CD4-positive, alpha-beta T cell (primary cell): ENCODE measurements around the gene NATD1. TPM values are rescaled to one million over a fixed set of nuclear protein-coding genes. Genes with fewer than 3 reads are reported as not detected.

Source experiments
- ATAC-seq: fragments of 200-7000 bp; cut with Tn5 transposase; one replicate; pipeline ENCODE4 v1.10.0; 2022; ENCODE audit warnings: mild to moderate bottlenecking; ENCODE audit not compliant: poor library complexity
- CTCF ChIA-PET: fragments of 350-600 bp; sonication (Branson Sonifier 250); formaldehyde crosslinking; loops from one replicate; lab custom pipeline; 2021; ENCODE audit warnings: antibody characterized with exemption, inconsistent platforms; lab: Charles Lee
- POLR2A ChIA-PET: fragments of 350-600 bp; sonication (Branson Sonifier 250); formaldehyde crosslinking; loops from one replicate; lab custom pipeline; 2021; ENCODE audit warnings: antibody characterized with exemption, inconsistent platforms; lab: Charles Lee
- DNase-seq, 14 experiments: peaks; one replicate each; pipeline ENCODE4 v3.0.0-alpha.2; 2013 to 2020; ENCODE audit warnings: mixed read lengths in 2 of 14
- H3K27ac ChIP-seq, 2 donors: one replicate each; pipeline versions ENCODE4 v1.5.1 to v1.7.0; 2013; ENCODE audit warnings: low read length in 2 of 2, low read depth in 1 of 2, mild to moderate bottlenecking in 1 of 2
- H3K27me3 ChIP-seq, 2 experiments: 1 replicate in 1 of 2; 2 replicates in 1 of 2; pipeline versions ENCODE4 v1.6.1 to v1.7.0; 2013; ENCODE audit warnings: low read length in 2 of 2, control low read depth in 1 of 2, mild to moderate bottlenecking in 1 of 2, moderate library complexity in 1 of 2; ENCODE audit not compliant: insufficient read depth in 2 of 2, control insufficient read depth in 1 of 2
- H3K36me3 ChIP-seq: one replicate; pipeline ENCODE4 v1.6.1; 2013; ENCODE audit warnings: low read length, control low read depth; ENCODE audit not compliant: insufficient read depth
- H3K4me1 ChIP-seq: one replicate; pipeline ENCODE4 v1.6.1; 2013; ENCODE audit warnings: low read length, control low read depth; ENCODE audit not compliant: insufficient read depth
- H3K4me3 ChIP-seq: one replicate; pipeline ENCODE4 v1.5.1; 2013; ENCODE audit warnings: mild to moderate bottlenecking, low read length, moderate library complexity
- H3K9me3 ChIP-seq, 2 experiments: 1 replicate in 1 of 2; 2 replicates in 1 of 2; pipeline versions ENCODE4 v1.6.1 to v1.7.0; 2013; ENCODE audit warnings: low read length in 2 of 2, mild to moderate bottlenecking in 2 of 2, control low read depth in 1 of 2, moderate library complexity in 1 of 2; ENCODE audit not compliant: control insufficient read depth in 1 of 2, insufficient read depth in 1 of 2
- H3K27ac Mint-ChIP-seq: one replicate; pipeline ENCODE4 v1.8.0; 2020; ENCODE audit warnings: mixed read lengths
- H3K27me3 Mint-ChIP-seq: one replicate; pipeline ENCODE4 v1.8.0; 2021; ENCODE audit warnings: mixed read lengths
- H3K36me3 Mint-ChIP-seq: one replicate; pipeline ENCODE4 v1.8.0; 2021; ENCODE audit warnings: low read depth, mixed read lengths
- H3K4me1 Mint-ChIP-seq: one replicate; pipeline ENCODE4 v1.8.0; 2021; ENCODE audit warnings: low read depth, mixed read lengths
- H3K4me3 Mint-ChIP-seq: one replicate; pipeline ENCODE4 v1.8.0; 2020; ENCODE audit warnings: mild to moderate bottlenecking, mixed read lengths
- H3K9me3 Mint-ChIP-seq: one replicate; pipeline ENCODE4 v1.8.0; 2020; ENCODE audit warnings: mixed read lengths
- intact Hi-C, 2 experiments: fragments of 100-400 bp; cut with DNase I in 1 of 2; cut with micrococcal nuclease in 1 of 2; formaldehyde crosslinking; loops; one replicate each; pipeline versions ENCODE4 v1.15.1 to v1.9.0; 2023 to 2025; cut with DNase I, micrococcal nuclease
- total RNA-seq, 174 experiments: library from RNA in 2 of 174; stranded (reverse) in 2 of 174; gene quantifications; one replicate each; pipeline ENCODE4 v1.2.3 and lab custom pipeline; 2021 to 2026
- TF ChIP-seq, protein P1 (sequence below): fragments of 200-600 bp; IDR thresholded peaks from one replicate; pipeline ENCODE4 v1.8.0; 2022; ENCODE audit warnings: antibody characterized with exemption, mild to moderate bottlenecking

NATD1 gene
- total RNA-seq, 2 experiments from 2014 or later, result 5.9 to 6.1 TPM

DNA sequence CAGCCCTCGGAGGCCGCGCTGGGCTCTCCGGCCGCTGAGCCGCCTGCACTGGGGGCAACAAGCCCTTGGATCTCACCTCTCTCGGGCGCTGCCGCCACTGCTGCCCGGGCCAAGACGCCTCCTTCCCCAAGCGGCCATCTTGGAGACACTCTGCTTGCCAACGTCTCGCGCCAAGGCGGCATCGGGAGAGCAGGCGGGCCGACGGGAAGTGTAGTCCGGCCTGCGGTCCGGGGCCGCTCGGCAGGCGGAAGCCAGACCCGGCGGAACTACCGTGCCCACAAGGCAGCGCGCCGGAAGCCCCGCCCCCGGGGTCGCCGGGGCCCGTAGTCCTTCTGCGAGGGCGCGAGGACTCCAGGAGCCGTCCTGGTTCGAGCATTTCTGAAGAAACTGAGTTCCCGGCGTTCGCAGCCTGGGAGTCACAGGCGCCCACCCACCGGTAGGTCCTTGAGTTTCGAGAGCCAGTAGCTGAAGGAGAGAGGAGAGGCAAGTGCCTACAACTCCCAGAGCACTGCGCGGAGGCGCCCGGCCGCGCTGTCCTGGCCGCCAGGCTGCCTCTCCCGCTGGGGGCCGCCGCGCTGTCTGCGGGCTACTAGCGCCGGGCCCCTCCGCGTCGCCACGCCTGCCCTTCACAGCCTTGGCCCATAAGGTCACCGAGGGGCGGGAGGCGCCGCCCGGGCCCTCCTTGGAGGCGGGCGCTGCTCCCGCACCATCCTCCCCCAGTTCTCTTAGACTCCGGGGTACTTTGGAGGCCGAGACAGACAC lies 39.0 kb downstream of the NATD1 start, which contains the start of gene TMEM11:
TSS of gene TMEM11 (minus strand) at position 147 of the 762 bp plus-strand sequence. CDS start at position 138, 9 bp downstream.
- no peaks in the 10 kb centered on the region for H3K27me3 Mint-ChIP-seq
- H3K36me3 Mint-ChIP-seq, result peaks cover 8% of the 10 kb centered on the region
- peaks cover 53% of the 10 kb centered on the region for H3K4me1 ChIP-seq
- peak within 1 kb of the TSS; percentile 97 for H3K4me3 ChIP-seq
- intact Hi-C loops, result loop anchor here (1.0 to 10.0 kb wide), 9 partner anchors 39 to 338 kb away; partner anchors contain the start of genes DHRS7B (in 2 of the 2), NATD1 (in 2 of the 2) and USP22 (in 1 of the 2)
- no peaks in the 10 kb centered on the region for H3K9me3 Mint-ChIP-seq
- H3K36me3 ChIP-seq, result peaks cover 17% of the 10 kb centered on the region
- peak; percentile 89 to 98 (median 94) for DNase-seq
- peaks cover 77% of the 10 kb centered on the region for H3K4me1 Mint-ChIP-seq
- TF ChIP-seq, protein P1, sequence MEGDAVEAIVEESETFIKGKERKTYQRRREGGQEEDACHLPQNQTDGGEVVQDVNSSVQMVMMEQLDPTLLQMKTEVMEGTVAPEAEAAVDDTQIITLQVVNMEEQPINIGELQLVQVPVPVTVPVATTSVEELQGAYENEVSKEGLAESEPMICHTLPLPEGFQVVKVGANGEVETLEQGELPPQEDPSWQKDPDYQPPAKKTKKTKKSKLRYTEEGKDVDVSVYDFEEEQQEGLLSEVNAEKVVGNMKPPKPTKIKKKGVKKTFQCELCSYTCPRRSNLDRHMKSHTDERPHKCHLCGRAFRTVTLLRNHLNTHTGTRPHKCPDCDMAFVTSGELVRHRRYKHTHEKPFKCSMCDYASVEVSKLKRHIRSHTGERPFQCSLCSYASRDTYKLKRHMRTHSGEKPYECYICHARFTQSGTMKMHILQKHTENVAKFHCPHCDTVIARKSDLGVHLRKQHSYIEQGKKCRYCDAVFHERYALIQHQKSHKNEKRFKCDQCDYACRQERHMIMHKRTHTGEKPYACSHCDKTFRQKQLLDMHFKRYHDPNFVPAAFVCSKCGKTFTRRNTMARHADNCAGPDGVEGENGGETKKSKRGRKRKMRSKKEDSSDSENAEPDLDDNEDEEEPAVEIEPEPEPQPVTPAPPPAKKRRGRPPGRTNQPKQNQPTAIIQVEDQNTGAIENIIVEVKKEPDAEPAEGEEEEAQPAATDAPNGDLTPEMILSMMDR, result no peak
- no peaks in the 10 kb centered on the region for H3K9me3 ChIP-seq
- ChIA-PET POLR2A (interaction anchor here (0.6 to 1.6 kb wide), 5 partner anchors 38 to 88 kb away, joined by 3 to 4 read pairs (median 3); no protein-coding TSS in a partner anchor), CTCF (interaction anchor here (0.7 to 3.2 kb wide), 4 partner anchors 66 to 299 kb away, joined by 3 to 15 read pairs (median 4); no protein-coding TSS in a partner anchor)
- H3K27ac ChIP-seq, result peak within 1 kb of the TSS; percentile 87
- H3K27me3 ChIP-seq, result no peaks in the 10 kb centered on the region
- peak within 1 kb of the TSS; percentile 85 for H3K27ac Mint-ChIP-seq
- H3K4me3 Mint-ChIP-seq, result peak within 1 kb of the TSS; percentile 98
- ATAC-seq, result peak; percentile 94

DNA sequence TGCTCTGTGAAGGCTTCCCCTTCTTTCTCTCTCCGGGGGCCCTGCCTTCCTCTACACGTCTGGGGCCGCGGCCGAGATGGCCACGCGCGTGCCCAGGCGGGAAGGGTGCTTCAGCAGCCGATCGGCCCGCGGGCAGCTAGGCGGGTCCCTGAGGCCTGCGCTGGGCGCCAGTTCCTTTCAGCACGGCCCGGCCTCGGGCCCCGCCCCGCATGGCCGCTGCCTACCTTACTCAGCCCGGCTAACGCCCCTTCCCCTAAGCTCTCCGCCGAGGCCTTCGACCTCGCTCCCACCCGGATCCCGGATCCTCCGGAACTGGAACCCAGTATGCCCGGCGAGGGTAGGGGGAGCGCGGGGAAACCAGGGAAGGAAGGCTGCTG lies 39.6 kb downstream of the NATD1 start:
- POLR2A ChIA-PET, result interaction anchor here (0.5 to 1.6 kb wide), 6 partner anchors 39 to 336 kb away, joined by 3 to 6 read pairs (median 3); no protein-coding TSS in a partner anchor
- TF ChIP-seq, protein P1, result no peak
- H3K4me1 Mint-ChIP-seq, result peaks cover 76% of the 10 kb centered on the region
- H3K27me3 Mint-ChIP-seq, result no peaks in the 10 kb centered on the region
- ATAC-seq (peak; percentile 9), DNase-seq (peak in 6 of 14 experiments; percentile 2 to 20 (median 13))
- H3K4me3 Mint-ChIP-seq, result peak overlapping the region; percentile 98
- Histone ChIP-seq H3K4me3 (peak overlapping the region; percentile 97), H3K27ac (peak overlapping the region; percentile 76 to 87), H3K36me3 (peaks cover 22% of the 10 kb centered on the region), H3K4me1 (peaks cover 58% of the 10 kb centered on the region), H3K9me3 (no peaks in the 10 kb centered on the region), H3K27me3 (no peaks in the 10 kb centered on the region)
- H3K27ac Mint-ChIP-seq, result peak overlapping the region; percentile 85
- intact Hi-C loops, result loop anchor here (1.0 to 10.0 kb wide), 10 partner anchors 39 to 339 kb away; partner anchors contain the start of genes DHRS7B (in 2 of the 2), NATD1 (in 2 of the 2) and USP22 (in 1 of the 2)
- no peaks in the 10 kb centered on the region for H3K9me3 Mint-ChIP-seq
- peaks cover 13% of the 10 kb centered on the region for H3K36me3 Mint-ChIP-seq
- CTCF ChIA-PET, result interaction anchor here (0.8 to 3.2 kb wide), 4 partner anchors 18 to 94 kb away, joined by 3 to 15 read pairs (median 3); no protein-coding TSS in a partner anchor

DNA sequence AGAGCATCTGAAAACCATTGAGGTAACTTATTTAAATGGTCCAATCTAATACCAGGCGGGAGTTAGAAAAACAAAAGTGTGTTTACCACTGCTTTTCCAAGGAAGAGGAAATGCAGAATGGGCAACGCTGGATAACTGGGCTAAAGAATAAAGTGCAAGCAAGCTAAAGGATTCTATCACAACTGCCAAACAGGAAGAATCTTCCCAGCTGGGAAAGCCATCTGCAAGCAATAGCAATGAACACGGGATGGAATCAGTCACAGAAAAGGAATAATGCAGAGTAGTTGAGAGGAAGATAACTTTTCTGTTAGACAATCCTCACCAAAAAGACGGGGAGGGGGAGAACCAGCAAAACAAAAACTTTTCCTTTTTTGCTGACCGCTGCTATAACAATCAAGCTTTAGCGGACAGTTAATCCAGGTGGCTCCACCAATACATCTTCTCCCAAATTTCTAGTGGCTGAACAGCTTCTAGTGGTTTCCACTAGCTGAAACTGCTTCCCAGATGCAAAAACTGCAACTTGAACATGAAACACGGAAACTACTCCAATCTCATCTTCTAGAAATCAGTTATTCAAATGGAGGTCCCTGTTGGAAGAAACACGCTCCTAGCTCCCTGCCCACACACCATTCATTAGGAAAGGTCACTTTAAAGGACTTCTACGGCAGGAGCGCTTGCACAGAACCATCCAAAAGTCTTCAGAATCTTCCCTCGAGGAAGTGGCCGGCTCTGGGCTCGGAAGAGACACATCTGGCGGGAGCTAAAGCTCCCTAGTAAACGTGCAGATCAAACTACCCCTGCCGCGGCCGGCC lies 40.2 kb downstream of the NATD1 start:
- Histone ChIP-seq H3K27ac (no peak overlapping the region), H3K4me1 (peaks cover 64% of the 10 kb centered on the region), H3K36me3 (peaks cover 27% of the 10 kb centered on the region), H3K27me3 (no peaks in the 10 kb centered on the region), H3K4me3 (peak overlapping the region; percentile 97), H3K9me3 (no peaks in the 10 kb centered on the region)
- no peaks in the 10 kb centered on the region for H3K9me3 Mint-ChIP-seq
- POLR2A ChIA-PET, result interaction anchor here (0.5 to 1.6 kb wide), 5 partner anchors 40 to 337 kb away, joined by 3 to 6 read pairs (median 3); no protein-coding TSS in a partner anchor
- intact Hi-C loops, result loop anchor here (2.0 to 10.0 kb wide), 5 partner anchors 64 to 339 kb away; no protein-coding TSS in a partner anchor
- H3K4me3 Mint-ChIP-seq, result peak overlapping the region; percentile 98
- TF ChIP-seq, protein P1, result no peak
- peak overlapping the region; percentile 85 for H3K27ac Mint-ChIP-seq
- peaks cover 15% of the 10 kb centered on the region for H3K36me3 Mint-ChIP-seq
- DNase-seq (no peak), ATAC-seq (no peak)
- CTCF ChIA-PET, result interaction anchor here (0.8 to 3.2 kb wide), 4 partner anchors 18 to 93 kb away, joined by 3 to 15 read pairs (median 3); no protein-coding TSS in a partner anchor
- H3K27me3 Mint-ChIP-seq, result no peaks in the 10 kb centered on the region
- peaks cover 73% of the 10 kb centered on the region for H3K4me1 Mint-ChIP-seq
